Upper lobe of left lung (tissue), 6 donors: ENCODE results near the gene DARS1. TPM values are rescaled to one million over a fixed set of nuclear protein-coding genes. Genes with fewer than 3 reads are reported as not detected.

ENCODE experiments used
- ATAC-seq, 2 donors: fragments of 200-7000 bp; cut with Tn5 transposase; one replicate each; pipeline ENCODE4 v1.9.1; 2022; ENCODE audit warnings: mild to moderate bottlenecking in 2 of 2, moderate library complexity in 2 of 2; ENCODE audit not compliant: low FRiP score in 2 of 2
- DNase-seq, 2 donors: peaks; one replicate each; pipeline ENCODE4 v3.0.0-alpha.2; 2019 to 2020
- H3K27ac ChIP-seq, 4 donors: fragments of 200-600 bp; sonication (generic); one replicate each; pipeline ENCODE4 v1.5.1; 2016 to 2019
- H3K27me3 ChIP-seq, 4 donors: fragments of 200-600 bp; sonication (generic); one replicate each; pipeline ENCODE4 v1.5.1; 2017 to 2019
- H3K36me3 ChIP-seq, 4 donors: fragments of 200-600 bp; sonication (generic); one replicate each; pipeline ENCODE4 v1.5.1; 2016 to 2019
- H3K4me1 ChIP-seq, 4 donors: fragments of 200-600 bp; sonication (generic); one replicate each; pipeline ENCODE4 v1.5.1; 2018 to 2019
- H3K4me3 ChIP-seq, 4 donors: fragments of 200-600 bp; sonication (generic); one replicate each; pipeline ENCODE4 v1.5.1; 2017 to 2019; ENCODE audit warnings: mild to moderate bottlenecking in 2 of 4, moderate library complexity in 1 of 4
- H3K9me3 ChIP-seq, 4 donors: fragments of 200-600 bp; sonication (generic); one replicate each; pipeline ENCODE4 v1.5.1; 2018 to 2019
- CTCF ChIP-seq, 6 experiments: fragments of 450-650 bp in 4 of 6; fragments of 200-600 bp in 2 of 6; sonication (generic) in 2 of 6; IDR thresholded peaks; one replicate each; pipeline ENCODE4 v1.5.1; 2016 to 2019; ENCODE audit warnings: antibody characterized with exemption in 6 of 6
- EP300 ChIP-seq, 4 donors: sonication (generic); formaldehyde crosslinking; IDR thresholded peaks; one replicate each; pipeline ENCODE4 v1.5.1; 2017; ENCODE audit warnings: antibody characterized with exemption in 4 of 4, control low read depth in 2 of 4
- POLR2A ChIP-seq, 4 donors: fragments of 450-650 bp; IDR thresholded peaks; one replicate each; pipeline ENCODE4 v1.5.1; 2016 to 2017; ENCODE audit warnings: antibody characterized with exemption in 4 of 4, mild to moderate bottlenecking in 2 of 4
- POLR2AphosphoS5 ChIP-seq, 2 donors: sonication (generic); formaldehyde crosslinking; IDR thresholded peaks; one replicate each; pipeline ENCODE4 v1.5.1; 2017; ENCODE audit warnings: antibody characterized with exemption in 2 of 2
- WGBS, 2 donors: methylation state at CpG; one replicate each; pipeline ENCODE4 v1.1.5; 2017 to 2018; 5-methylcytosine and 5-hydroxymethylcytosine counted together
- total RNA-seq, 6 donors: library from RNA; depleted of rRNA in 4 of 6; stranded (reverse); fragments of >200 nt in 4 of 6; gene quantifications; one replicate each; pipeline versions ENCODE4 v1.1.0 to v1.2.1, GENCODE V29; 2016 to 2021
- donor health status: DM: no; HTN: no; CAD: no; lungs with moderate emphysema.
- donor health status: DM: no; HTN: yes; CAD: no; lungs with severe emphysema.

The DARS1 gene
- total RNA-seq, 6 donors from 2014 or later, result 38.5 to 68.1 (median 51.9) TPM

DNA sequence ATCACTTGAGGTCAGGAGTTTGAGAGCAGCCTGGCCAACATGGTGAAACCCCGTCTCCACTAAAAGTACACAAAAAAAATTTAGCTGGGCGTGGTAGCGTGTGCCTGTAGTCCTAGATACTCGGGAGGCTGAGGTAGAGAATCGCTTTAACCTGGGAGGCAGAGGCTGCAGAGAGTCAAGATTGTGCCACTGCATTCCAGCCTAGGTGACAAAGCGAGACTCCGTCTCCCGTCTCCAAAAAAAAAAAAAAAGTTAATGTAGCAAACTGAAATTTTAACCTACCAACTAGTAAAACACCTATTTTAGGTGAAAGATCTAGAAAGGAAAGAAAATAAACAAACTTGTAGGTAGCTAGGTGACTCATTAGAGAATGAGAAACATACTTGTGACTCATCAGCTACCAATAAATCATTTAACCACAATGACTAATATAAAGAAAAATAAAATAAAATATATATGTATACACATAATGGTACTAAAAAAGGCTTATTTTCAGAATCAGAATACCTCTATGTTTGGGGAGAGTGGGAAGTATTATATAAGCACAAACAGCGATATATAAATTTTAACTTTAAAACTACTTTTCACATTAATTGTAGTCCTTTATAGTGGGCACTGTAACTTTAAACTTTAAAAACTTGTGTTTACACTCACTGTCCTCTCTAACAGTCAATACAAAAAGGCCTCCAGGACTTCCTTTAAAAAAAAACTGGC lies 36.6 kb downstream of the DARS1 start:
- WGBS, 2 donors, result 84 to 89% methylated on average over 9 of the region's 9 CpGs
- no peaks in the 10 kb centered on the region for H3K36me3 ChIP-seq
- DNase-seq (no peak), ATAC-seq (no peak)
- H3K4me1 ChIP-seq, result peaks cover 0 to 19% (median 13%) of the 10 kb centered on the region in 4 donors
- H3K4me3 ChIP-seq, result no peak overlapping the region
- H3K27ac ChIP-seq, result no peak overlapping the region
- no peaks in the 10 kb centered on the region for H3K27me3 ChIP-seq
- TF ChIP-seq POLR2A (IDR thresholded peaks at IDR 0.05), result no peak
- TF ChIP-seq CTCF (IDR thresholded peaks at IDR 0.05), result no peak
- no peak for TF ChIP-seq POLR2AphosphoS5 (IDR thresholded peaks at IDR 0.05)
- no peak for TF ChIP-seq EP300 (IDR thresholded peaks at IDR 0.05)
- no peaks in the 10 kb centered on the region for H3K9me3 ChIP-seq

DNA sequence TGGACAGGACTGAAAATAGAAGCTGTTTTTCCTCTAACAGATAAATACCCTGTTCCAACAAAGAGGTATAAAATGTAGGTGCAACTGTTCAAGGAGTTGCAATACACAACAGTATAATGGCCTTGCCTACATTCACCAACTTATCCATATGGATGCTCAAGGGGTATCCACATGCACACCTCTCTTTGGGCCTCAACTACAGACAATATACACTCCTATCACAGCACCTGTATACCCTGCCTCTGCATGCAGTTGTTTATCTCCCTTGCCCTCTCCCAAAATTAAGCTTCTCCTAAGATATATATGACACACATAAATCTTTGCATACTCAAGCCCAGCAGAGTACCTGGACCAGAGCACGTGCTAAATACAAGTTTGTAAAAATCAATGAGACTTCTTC lies 37.3 kb downstream of the DARS1 start:
- Histone ChIP-seq H3K27me3 (no peaks in the 10 kb centered on the region), H3K9me3 (no peaks in the 10 kb centered on the region), H3K27ac (no peak overlapping the region), H3K36me3 (no peaks in the 10 kb centered on the region), H3K4me1 (peaks cover 0 to 19% (median 13%) of the 10 kb centered on the region in 4 donors), H3K4me3 (no peak overlapping the region)
- no peak for ATAC-seq
- 76 to 96% methylated on average over 1 of the region's 1 CpG for WGBS, 2 donors
- DNase-seq, result no peak
- no peak for TF ChIP-seq POLR2A (IDR thresholded peaks at IDR 0.05)
- no peak for TF ChIP-seq POLR2AphosphoS5 (IDR thresholded peaks at IDR 0.05)
- no peak for TF ChIP-seq CTCF (IDR thresholded peaks at IDR 0.05)
- no peak for TF ChIP-seq EP300 (IDR thresholded peaks at IDR 0.05)

DNA sequence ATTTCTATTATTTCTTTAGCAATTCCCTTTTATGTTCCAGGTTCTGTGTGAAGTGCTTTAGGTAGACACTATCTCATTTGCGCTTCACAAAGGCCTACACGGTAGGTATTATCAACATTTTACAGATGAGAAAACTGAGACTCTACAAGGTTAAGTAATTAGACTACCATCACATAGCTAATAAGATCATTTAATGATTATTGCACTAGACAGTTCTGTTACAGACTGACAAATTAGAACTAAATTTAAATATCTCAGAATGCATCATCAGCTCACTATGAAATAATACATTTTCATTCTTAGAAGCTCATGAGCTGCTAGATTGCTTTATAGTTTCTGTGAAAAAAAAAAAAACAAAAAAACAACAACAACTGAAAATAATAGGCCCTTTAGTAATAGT lies 37.9 kb downstream of the DARS1 start:
- 92 to 96% methylated on average over 2 of the region's 2 CpGs for WGBS, 2 donors
- H3K27me3 ChIP-seq, result no peaks in the 10 kb centered on the region

DNA sequence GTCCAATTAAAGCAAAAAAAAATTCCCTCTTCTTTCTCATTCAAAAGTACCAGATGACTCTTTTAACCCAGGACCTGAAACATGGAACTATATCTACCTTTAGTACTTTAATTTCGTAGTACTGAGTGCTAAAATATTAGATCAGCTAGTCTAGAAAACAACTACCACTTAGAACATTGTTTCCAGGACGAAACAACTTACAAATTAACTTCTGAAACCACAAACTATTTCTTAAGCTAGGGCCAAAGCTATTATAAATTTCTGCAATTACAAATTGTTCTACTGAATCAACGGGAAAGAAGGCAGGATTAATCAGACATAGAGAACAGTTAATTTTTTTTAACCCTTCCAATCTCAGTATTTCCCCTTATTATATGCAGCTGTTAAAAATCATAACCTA lies 39.9 kb downstream of the DARS1 start:
- no peak for ATAC-seq
- peaks cover 0 to 19% (median 13%) of the 10 kb centered on the region in 4 donors for H3K4me1 ChIP-seq
- peaks cover 0 to 6% (median 4%) of the 10 kb centered on the region in 4 donors for H3K36me3 ChIP-seq
- no peaks in the 10 kb centered on the region for H3K9me3 ChIP-seq
- DNase-seq, result no peak
- H3K27me3 ChIP-seq, result no peaks in the 10 kb centered on the region
- no peak overlapping the region for H3K4me3 ChIP-seq
- whole genome bisulfite sequencing, 2 donors, result 72 to 78% methylated on average over 3 of the region's 3 CpGs
- no peak overlapping the region for H3K27ac ChIP-seq
- TF ChIP-seq EP300 (IDR thresholded peaks at IDR 0.05) (no peak), POLR2AphosphoS5 (IDR thresholded peaks at IDR 0.05) (no peak), CTCF (IDR thresholded peaks at IDR 0.05) (no peak), POLR2A (IDR thresholded peaks at IDR 0.05) (no peak)

More for the DNA sequence above, 37.9 kb downstream of the DARS1 start:
- Histone ChIP-seq H3K36me3 (peaks cover 0 to 5% (median 4%) of the 10 kb centered on the region in 4 donors), H3K9me3 (no peaks in the 10 kb centered on the region), H3K4me3 (no peak overlapping the region), H3K27ac (no peak overlapping the region), H3K4me1 (peaks cover 0 to 19% (median 13%) of the 10 kb centered on the region in 4 donors)
- DNase-seq (no peak), ATAC-seq (no peak)
- TF ChIP-seq POLR2A (IDR thresholded peaks at IDR 0.05) (no peak), CTCF (IDR thresholded peaks at IDR 0.05) (no peak), POLR2AphosphoS5 (IDR thresholded peaks at IDR 0.05) (no peak), EP300 (IDR thresholded peaks at IDR 0.05) (no peak)

- Histone ChIP-seq H3K27me3 (no peaks in the 10 kb centered on the region), H3K36me3 (peaks cover 0 to 6% (median 4%) of the 10 kb centered on the region in 4 donors), H3K4me1 (peaks cover 0 to 13% (median 9%) of the 10 kb centered on the region in 4 donors), H3K4me3 (no peak overlapping the region), H3K9me3 (no peaks in the 10 kb centered on the region), H3K27ac (no peak overlapping the region)
- ATAC-seq (no peak), DNase-seq (no peak)
- TF ChIP-seq EP300 (IDR thresholded peaks at IDR 0.05), result no peak
- TF ChIP-seq POLR2A (IDR thresholded peaks at IDR 0.05), result no peak
- no peak for TF ChIP-seq CTCF (IDR thresholded peaks at IDR 0.05)
- TF ChIP-seq POLR2AphosphoS5 (IDR thresholded peaks at IDR 0.05), result no peak
- 90 to 91% methylated on average over 1 of the region's 1 CpG for WGBS, 2 donors
Measured at GRCh38 chr2:135944625-135945024, 40.8 kb downstream of the DARS1 start.
